Loucy (cell line): Measurements from ENCODE around the gene HOXD10.

Experiments used
- H2AFZ ChIP-seq: fragments of 200-600 bp; sonication (generic); 2 replicates; pipeline ENCODE4 v1.6.0; 2016; ENCODE audit warnings: antibody characterized with exemption, mild to moderate bottlenecking, low read length, moderate library complexity
- H3F3A ChIP-seq: fragments of 200-600 bp; 2 replicates; pipeline ENCODE4 v1.6.0; 2016; ENCODE audit warnings: antibody characterized with exemption, low read depth, mild to moderate bottlenecking
- H3K27me3 ChIP-seq: fragments of 200-600 bp; sonication (generic); 2 replicates; pipeline ENCODE4 v1.6.1; 2014; ENCODE audit warnings: low read length, mild to moderate bottlenecking; ENCODE audit not compliant: insufficient read depth, poor library complexity, severe bottlenecking
- H3K36me3 ChIP-seq: fragments of 200-600 bp; sonication (generic); 2 replicates; pipeline ENCODE4 v1.6.1; 2016; ENCODE audit warnings: low read length; ENCODE audit not compliant: insufficient read depth
- H3K4me1 ChIP-seq: fragments of 200-600 bp; sonication (generic); 2 replicates; pipeline ENCODE4 v1.5.1; 2014; ENCODE audit warnings: low read length, mild to moderate bottlenecking; ENCODE audit not compliant: insufficient read depth, poor library complexity, severe bottlenecking
- H3K4me2 ChIP-seq: fragments of 200-600 bp; sonication (generic); 2 replicates; pipeline ENCODE4 v1.6.0; 2014; ENCODE audit warnings: antibody characterized with exemption, low read length, low read depth, mild to moderate bottlenecking; ENCODE audit not compliant: poor library complexity, severe bottlenecking
- H3K4me3 ChIP-seq: fragments of 200-600 bp; sonication (generic); 2 replicates; pipeline ENCODE4 v1.5.1; 2014; ENCODE audit warnings: low read length, mild to moderate bottlenecking, mixed read lengths; ENCODE audit not compliant: poor library complexity, severe bottlenecking
- H3K79me2 ChIP-seq: fragments of 200-600 bp; sonication (generic); 2 replicates; pipeline ENCODE4 v1.6.1; 2014; ENCODE audit warnings: low read length; ENCODE audit not compliant: insufficient read depth
- H3K9ac ChIP-seq: fragments of 200-600 bp; sonication (generic); 2 replicates; pipeline ENCODE4 v1.6.0; 2014; ENCODE audit warnings: mild to moderate bottlenecking, low read depth, low read length, moderate library complexity; ENCODE audit not compliant: poor library complexity, severe bottlenecking
- H3K9me2 ChIP-seq: fragments of 200-600 bp; sonication (generic); replicated peaks from 2 replicates; pipeline ENCODE4 v1.6.1; 2016; ENCODE audit warnings: low read depth, low read length, mixed read lengths
- H3K9me3 ChIP-seq: fragments of 200-600 bp; sonication (generic); 2 replicates; pipeline ENCODE4 v1.6.1; 2014; ENCODE audit warnings: mild to moderate bottlenecking, antibody characterized with exemption, low read length, low read depth; ENCODE audit not compliant: insufficient read depth
- H4K20me1 ChIP-seq: fragments of 200-600 bp; sonication (generic); 2 replicates; pipeline ENCODE4 v1.6.0; 2014; ENCODE audit warnings: antibody characterized with exemption, low read length, mild to moderate bottlenecking; ENCODE audit not compliant: insufficient read depth, poor library complexity, severe bottlenecking
- EZH2phosphoT487 ChIP-seq: fragments of 200-600 bp; IDR thresholded peaks from 2 replicates; pipeline ENCODE4 v1.6.1; 2018; ENCODE audit warnings: antibody characterized with exemption, mild to moderate bottlenecking, moderate library complexity, borderline replicate concordance
- TF ChIP-seq, protein P1 (sequence below): fragments of 200-600 bp; sonication (generic); conservative IDR thresholded peaks from 2 replicates; pipeline ENCODE4 v1.5.1; 2014; ENCODE audit warnings: mild to moderate bottlenecking, antibody characterized with exemption, low read length

The HOXD10 gene

GRCh38 chr2:176152350-176153181, 36.0 kb downstream of the HOXD10 start:
- Histone ChIP-seq H4K20me1 (no peaks in the 10 kb centered on the region), H3K27me3 (no peaks in the 10 kb centered on the region), H3K4me2 (no peak overlapping the region), H3K79me2 (no peaks in the 10 kb centered on the region), H3K4me1 (no peaks in the 10 kb centered on the region), H3F3A (no peaks in the 10 kb centered on the region), H3K9me2 (no peaks in the 10 kb centered on the region), H3K4me3 (no peak overlapping the region), H3K9ac (no peak overlapping the region), H2AFZ (no peak overlapping the region), H3K9me3 (no peaks in the 10 kb centered on the region), H3K36me3 (no peaks in the 10 kb centered on the region)
- no peak for TF ChIP-seq EZH2phosphoT487
- TF ChIP-seq, protein P1, sequence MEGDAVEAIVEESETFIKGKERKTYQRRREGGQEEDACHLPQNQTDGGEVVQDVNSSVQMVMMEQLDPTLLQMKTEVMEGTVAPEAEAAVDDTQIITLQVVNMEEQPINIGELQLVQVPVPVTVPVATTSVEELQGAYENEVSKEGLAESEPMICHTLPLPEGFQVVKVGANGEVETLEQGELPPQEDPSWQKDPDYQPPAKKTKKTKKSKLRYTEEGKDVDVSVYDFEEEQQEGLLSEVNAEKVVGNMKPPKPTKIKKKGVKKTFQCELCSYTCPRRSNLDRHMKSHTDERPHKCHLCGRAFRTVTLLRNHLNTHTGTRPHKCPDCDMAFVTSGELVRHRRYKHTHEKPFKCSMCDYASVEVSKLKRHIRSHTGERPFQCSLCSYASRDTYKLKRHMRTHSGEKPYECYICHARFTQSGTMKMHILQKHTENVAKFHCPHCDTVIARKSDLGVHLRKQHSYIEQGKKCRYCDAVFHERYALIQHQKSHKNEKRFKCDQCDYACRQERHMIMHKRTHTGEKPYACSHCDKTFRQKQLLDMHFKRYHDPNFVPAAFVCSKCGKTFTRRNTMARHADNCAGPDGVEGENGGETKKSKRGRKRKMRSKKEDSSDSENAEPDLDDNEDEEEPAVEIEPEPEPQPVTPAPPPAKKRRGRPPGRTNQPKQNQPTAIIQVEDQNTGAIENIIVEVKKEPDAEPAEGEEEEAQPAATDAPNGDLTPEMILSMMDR: no peak

- H3K36me3 ChIP-seq: no peaks in the 10 kb centered on the region
- no peaks in the 10 kb centered on the region for H3K79me2 ChIP-seq
- H3K4me2 ChIP-seq: no peak overlapping the region
- no peaks in the 10 kb centered on the region for H3K9me2 ChIP-seq
- TF ChIP-seq, protein P1: no peak
- TF ChIP-seq EZH2phosphoT487: no peak
- H3K4me1 ChIP-seq: no peaks in the 10 kb centered on the region
- no peak overlapping the region for H3K9ac ChIP-seq
- H3F3A ChIP-seq: no peaks in the 10 kb centered on the region
- H4K20me1 ChIP-seq: no peaks in the 10 kb centered on the region
- no peak overlapping the region for H2AFZ ChIP-seq
- no peak overlapping the region for H3K4me3 ChIP-seq
- H3K9me3 ChIP-seq: no peaks in the 10 kb centered on the region
- H3K27me3 ChIP-seq: no peaks in the 10 kb centered on the region
These were observed 38.1 kb downstream of the HOXD10 start for GRCh38 chr2:176154576-176155252.

- Histone ChIP-seq H3K9me3 (no peaks in the 10 kb centered on the region), H3K4me3 (no peak overlapping the region), H3K9me2 (no peaks in the 10 kb centered on the region), H3K27me3 (no peaks in the 10 kb centered on the region), H3K4me1 (no peaks in the 10 kb centered on the region), H2AFZ (no peak overlapping the region), H3K79me2 (no peaks in the 10 kb centered on the region), H3K9ac (no peak overlapping the region), H4K20me1 (no peaks in the 10 kb centered on the region), H3F3A (no peaks in the 10 kb centered on the region), H3K4me2 (no peak overlapping the region), H3K36me3 (no peaks in the 10 kb centered on the region)
- TF ChIP-seq EZH2phosphoT487: no peak
- TF ChIP-seq, protein P1: no peak
These were observed 38.9 kb downstream of the HOXD10 start for GRCh38 chr2:176155356-176156044.
